Measurements from ENCODE around the gene SLC66A2.
"Not testable (repeated sequence)": the region's sequence is repeated elsewhere in the genome, so short reads cannot be mapped to it uniquely, and the experiment has no call there.

- not testable (repeated sequence) for TF ChIP-seq CTCF (conservative IDR thresholded peaks at IDR 0.05); ZFX (IDR thresholded peaks at IDR 0.05)
Measured at GRCh38 chr18:79960161-79960801, 8.8 kb upstream of the SLC66A2 start.

All from C4-2B (cell line).